Stimulated activated CD4-positive, alpha-beta T cell treated with anti-CD3 and anti-CD28 coated beads, TNF-alpha, amount 100 ng/mL, for 24 hours (primary cell): ENCODE measurements around the gene TRIM8.

Source experiments
- DNase-seq, 3 experiments: peaks; one replicate each; pipeline ENCODE4 v3.0.0-alpha.2; 2020; ENCODE audit warnings: low read depth in 3 of 3

TRIM8 gene, protein sequence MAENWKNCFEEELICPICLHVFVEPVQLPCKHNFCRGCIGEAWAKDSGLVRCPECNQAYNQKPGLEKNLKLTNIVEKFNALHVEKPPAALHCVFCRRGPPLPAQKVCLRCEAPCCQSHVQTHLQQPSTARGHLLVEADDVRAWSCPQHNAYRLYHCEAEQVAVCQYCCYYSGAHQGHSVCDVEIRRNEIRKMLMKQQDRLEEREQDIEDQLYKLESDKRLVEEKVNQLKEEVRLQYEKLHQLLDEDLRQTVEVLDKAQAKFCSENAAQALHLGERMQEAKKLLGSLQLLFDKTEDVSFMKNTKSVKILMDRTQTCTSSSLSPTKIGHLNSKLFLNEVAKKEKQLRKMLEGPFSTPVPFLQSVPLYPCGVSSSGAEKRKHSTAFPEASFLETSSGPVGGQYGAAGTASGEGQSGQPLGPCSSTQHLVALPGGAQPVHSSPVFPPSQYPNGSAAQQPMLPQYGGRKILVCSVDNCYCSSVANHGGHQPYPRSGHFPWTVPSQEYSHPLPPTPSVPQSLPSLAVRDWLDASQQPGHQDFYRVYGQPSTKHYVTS

DNA sequence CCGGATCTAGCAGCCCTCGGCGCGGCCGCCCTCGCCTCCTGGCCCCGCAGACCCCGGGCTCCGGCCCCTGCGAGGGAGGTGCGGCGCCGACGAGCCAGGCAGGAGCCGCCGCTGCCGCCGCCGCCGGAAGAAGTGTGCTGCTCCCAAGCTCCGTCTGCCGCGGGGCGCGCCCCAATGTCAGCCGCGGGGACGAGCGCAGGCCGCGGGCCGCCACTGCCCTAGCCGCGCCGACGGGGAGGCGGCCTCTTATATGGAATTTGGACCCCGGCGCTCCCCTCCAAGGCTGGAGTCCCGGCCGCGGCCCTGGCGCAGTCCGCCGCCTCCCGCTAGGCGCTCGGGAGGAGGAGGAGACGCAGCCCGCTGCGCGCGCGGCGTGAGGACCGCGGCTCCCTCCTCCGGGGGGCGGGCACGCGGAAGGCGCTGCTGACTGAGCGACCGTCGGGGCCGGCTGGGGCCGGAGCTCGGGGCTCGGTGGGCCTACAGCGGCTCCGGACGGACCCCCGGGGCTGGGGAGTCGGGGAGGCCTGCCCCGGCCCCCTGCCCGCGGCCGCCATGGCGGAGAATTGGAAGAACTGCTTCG, at the start of gene TRIM8:
Gene TRIM8, plus strand, starts transcription at position 414 of the 580 bp plus-strand sequence. Its CDS starts 139 bp downstream, at position 553.
- peak in 2 of 3 experiments; percentile 36 to 54 for DNase-seq

DNA sequence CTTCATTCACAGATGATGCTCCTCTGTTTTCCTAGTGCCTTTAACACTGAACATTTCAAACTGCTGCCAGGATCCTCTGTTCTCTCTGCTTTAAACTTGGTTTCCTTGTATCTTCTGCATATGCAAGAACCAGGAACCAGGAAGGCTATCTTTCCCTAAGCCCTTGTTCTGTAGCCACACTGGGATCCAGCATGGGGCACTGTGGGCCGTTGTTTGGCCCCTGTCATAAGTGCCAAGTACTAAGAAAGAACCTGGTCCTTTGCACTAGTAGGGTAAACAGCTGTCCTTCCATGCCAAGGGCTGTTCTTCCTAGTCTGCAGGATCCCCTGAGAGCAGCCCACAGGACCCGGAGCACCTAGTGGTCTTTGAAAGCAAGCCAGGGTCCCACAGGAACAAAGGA, 49.0 kb upstream of the TRIM8 start:
- no peak for DNase-seq

DNA sequence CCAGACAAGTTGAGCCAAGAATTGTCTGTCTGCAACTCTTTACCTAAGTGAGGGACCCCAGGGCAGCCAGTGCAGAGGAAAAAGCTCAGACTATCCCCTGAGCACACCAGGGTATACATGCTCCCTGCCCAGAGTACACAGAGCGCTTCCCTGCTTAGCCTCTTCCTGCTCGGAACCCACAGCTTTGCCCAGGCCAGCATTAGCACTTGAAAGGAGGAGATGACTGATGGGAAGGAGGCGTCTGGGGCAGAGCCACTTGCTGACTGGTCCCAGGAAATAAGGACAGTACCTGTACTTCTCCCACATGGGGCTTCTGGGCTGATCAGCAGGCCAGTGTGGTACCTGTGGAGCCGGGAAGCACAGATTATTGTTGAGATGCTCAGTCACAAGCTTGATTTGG, 48.4 kb upstream of the TRIM8 start:
- no peak for DNase-seq

DNA sequence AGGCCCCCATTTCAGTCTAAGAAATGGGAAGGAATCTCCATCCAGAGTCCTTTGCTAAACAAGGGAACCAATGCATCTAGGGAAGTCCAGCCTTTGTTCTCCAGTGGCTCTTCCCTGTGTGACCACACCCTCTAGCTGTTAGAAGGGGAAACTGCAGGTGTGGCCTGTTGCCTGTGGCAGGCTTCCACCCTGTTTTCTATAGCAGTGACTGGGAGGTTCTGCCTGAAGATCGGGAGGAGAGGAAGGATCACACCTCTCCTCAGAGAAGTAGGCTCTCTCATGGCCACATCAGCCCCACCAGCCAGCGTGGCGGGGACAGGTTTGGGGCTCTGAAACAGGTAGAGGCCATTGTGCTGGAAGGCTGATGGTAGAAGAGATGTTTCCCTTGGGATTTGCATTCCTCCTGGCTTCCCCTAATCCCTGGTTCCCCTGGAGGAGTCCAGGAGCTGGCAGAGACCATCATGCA, 47.7 kb upstream of the TRIM8 start:
- peak in 1 of 3 experiments; percentile 24 for DNase-seq

DNA sequence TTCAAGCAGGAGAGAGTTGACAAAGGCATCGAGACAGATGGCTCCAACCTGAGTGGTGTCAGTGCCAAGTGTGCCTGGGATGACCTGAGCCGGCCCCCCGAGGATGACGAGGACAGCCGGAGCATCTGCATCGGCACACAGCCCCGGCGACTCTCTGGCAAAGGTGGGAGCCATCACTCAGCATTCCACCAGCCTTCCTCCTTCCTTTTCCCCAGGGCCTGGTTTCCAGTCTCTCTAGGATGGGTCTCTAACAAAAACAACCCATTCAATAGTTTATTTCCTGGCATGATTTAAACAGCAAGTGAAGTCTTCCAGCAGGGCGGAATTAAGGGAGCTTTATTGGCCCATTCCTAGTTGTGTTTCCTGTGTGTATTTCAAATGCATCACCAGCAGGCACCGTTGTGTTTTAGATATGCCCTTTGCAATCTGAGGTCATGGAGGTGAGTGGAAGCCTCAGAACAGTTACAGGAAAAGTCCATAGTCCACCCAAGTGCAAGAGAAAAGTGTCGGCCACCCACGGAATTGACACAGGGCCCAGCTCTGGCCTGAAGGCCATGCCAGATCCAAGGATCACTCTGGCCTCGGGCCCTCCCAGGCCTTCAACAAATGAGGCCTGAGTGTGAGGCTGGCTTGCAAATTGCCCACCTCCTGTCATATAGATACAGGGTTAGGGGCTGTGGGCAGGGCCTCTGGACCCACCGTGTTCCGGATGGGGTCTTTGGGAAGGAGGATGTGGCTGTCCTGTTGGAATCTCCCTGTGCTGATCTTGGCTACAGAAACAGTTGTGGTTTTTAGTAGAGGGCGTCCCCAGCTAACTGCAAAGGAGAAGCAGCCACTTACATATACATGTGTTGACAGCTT, 46.9 kb upstream of the TRIM8 start:
- no peak for DNase-seq

DNA sequence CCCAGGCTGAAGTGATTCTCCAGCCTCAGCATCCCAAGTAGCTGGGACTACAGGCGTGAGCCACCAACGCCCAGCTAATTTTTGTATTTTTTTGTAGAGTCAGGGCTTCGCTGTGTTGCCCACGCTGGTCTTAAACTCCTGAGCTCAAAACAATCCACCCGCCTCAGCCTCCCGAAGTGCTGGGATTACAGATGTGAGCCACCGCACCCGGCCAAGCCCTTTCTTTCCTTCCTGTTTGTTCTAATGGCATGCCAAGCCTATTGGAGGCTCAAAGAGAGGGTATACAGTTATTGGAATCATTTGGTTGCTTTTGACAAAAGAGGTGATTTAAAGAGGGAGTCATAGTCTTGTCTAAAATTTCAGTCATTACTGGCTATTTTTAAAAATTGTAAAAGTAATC, 46.0 kb upstream of the TRIM8 start:
- no peak for DNase-seq

DNA sequence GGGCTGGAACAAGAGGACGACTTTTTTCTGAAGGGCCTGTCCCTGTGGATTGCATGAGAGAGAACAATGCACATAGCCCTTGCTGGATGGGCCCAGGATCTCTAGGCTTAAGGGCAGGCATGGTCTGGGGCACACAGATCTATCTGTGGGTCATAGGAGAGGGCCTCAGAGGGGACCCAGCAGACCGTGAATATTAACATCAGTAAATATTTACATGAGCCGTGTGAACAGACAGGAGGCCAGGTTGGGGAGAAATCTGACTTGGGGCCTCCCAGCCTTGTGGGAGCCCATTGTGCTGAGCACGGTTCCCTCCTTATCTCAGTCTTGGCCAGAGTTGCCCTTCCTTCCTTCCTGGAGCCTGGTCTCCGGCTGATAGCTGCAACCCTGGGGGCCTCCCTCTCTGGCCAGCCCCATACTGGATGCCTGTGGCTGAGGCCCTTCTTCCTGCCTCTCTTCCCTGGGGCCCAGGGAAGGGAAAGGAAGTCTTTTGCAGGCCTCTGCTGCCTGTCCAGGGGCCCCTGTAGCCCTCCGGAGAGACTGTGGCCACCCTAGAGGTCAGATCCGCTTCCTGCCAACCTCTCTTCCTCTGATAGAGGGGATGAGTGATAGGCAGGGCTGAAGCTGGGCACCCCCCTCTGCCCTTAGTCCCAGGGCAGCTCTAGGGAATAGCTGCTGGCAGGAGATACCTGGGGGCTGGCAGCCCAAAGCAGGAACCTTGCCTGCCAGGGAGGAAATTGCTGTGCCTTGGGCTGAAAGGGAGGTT, 44.5 kb upstream of the TRIM8 start:
- no peak for DNase-seq

DNA sequence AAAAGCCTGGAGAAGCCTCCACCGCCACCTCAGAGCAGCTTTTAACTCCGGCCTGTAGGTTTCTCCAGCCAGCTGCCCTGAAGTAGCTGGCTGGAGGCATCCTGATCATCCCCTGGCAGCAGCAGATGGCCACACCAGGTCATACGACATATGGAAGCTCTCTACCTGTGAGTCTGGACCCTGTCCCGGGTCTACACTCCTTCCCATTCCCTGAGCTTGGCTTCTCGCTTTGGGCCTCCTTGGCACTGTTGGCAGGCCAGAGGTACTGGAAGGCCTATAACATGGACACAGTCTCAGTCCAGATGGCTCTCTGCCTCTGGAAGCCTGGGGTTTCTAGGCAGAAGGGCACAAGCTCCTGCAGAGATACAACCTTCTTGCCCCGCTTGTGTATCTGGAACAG, 43.5 kb upstream of the TRIM8 start:
- DNase-seq: no peak

DNA sequence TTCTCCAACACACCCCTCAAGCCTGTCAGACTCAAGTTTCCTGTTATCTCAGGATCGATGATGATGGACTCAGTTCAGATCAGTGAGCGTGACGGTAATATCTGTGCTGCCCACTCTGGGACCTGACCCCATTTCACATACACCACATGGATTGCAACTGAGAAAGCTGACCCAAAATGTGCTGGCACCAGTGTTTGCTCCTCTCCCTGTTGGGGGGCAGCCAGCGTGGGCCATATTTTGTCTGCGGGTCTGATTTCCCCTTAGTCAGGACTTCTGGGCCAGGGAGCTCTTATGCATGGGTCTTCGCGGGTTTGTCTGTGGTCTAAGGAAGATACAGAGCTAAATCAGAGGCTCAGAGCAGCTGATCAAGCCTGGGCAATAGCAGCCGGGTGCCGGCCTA, 42.6 kb upstream of the TRIM8 start:
- no peak for DNase-seq

DNA sequence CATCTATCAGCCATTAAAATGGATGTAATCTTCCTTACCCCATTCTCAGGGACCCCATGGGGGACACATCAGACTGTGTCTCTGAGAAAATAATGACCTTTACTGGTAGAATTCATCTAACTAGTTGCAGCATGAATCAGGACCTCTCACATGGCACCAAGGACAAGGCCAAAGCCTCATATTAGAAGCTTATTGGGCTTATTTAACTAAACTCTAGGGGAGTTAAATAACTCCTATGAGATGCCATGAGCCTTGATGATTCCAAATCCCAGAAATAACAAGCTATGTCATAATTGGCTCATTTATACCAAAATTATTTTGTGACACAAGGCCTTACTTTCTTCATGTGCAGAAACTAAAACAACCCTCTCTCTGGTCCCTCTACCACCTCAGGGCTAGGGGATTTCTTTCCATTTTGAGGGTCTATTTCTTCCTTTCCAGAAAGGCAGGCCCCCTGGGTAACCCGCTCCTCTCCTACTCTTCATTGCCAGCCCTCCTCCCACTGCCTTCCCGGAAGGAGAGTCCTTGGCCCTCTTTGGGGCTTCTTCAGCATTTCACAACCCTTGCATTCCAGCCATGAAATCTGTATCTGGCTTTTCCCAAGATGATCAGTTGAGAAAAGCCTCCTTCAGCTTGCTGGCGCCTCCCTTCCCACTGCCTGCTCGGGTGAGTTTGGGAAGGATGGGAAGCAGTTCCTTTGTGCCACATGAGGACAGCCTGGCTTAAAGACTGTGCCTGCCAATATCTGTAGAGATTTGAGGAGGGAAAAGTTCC, 41.8 kb upstream of the TRIM8 start:
- DNase-seq: no peak

DNA sequence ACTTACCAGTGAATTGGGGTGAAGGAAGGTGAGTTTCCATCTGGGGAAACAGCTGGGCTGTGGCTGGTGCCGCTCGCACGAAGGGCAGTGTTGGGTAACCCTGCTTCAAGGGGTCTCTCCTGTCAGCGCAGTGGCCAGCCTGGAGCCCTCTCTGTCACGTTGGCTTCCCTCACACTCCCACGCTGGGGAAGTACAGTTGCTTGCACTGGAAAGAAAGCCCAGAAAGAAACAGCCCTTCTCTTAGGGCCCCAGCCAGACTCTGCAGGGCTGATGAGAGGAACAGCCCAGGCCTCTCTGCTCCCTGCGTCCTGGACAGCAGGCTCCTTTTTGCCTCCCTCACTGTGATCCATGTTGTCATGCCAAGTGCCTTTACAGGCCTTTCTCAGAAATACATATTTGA, 40.3 kb upstream of the TRIM8 start:
- no peak for DNase-seq

DNA sequence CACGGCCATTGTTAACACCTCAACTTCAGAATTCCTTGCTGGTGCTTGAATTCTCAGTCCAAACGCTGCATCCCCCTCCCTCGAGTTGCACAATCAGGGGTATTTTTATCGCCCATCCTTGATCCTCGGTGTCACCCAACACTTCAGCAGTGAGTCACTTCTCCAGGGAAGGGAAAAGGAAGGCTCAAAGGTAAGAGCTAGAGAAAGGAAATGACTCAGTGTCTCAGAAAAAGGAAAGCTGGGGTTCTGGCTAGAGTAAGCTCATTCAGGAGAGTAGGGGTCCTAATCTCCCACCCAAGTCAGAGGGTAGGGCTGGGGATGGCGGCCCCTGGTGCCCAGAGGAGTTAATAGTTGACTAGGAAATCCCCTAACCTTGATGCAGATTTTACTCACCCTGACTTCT, 39.8 kb upstream of the TRIM8 start:
- DNase-seq: no peak

DNA sequence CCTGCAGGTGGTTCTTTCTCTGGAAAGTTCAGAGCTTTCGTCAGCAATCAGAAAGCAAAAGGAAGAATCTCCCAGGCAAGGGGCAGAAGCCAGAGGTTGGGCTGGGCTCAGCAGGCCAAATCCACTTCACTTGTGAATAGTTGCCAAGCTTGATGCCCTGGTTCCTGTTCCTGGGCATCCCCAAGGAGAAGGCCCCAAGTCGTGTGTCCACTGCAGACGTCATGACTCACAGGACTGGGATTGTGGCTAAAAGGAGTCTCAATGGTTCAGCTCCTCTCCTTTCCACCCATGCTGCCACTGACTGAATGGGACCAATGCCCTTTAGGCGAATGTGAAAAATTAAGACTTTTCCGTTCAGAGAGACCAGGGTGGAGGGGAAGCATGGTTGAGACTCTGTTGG, 38.6 kb upstream of the TRIM8 start:
- no peak for DNase-seq

DNA sequence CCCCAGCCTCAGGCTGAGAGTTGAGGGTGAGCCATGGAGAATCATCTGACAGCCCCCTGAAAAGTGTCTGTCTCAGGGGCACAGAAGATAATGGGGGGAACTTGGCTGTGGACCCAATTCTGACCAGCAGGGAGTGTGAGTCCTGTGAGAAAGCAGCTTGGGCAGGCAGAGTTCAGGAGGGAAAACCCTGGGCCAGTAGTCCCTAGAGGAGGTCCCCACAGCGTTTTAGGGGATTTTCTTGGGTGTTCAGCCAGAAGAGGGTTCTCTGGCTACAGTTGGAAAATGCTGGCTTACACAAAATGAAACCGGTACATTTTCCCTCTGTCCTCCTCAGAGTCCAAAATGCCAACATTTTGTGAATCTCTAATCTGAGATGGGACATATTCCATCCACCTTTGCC, 35.8 kb upstream of the TRIM8 start:
- DNase-seq: no peak

DNA sequence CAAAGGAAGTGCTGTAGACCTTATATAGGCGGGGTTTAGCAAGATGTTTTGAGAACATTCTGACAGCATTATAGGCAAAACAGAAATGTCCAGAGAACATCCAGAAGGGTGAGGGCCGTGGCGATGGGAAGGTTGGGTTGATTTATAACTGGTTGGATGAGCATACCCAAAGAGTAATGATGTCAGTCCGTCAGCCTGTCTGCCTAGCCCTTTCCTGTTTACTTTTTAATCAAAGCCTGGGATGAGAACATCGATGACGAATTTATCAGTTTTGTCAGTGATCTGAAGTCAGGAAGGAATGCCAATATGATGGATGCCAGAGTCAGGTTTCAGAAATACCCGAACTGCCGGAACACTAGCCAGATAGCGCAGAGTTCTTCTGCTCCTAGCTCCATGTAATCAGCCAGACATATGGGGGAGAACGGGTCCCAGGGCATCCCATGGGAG, 33.8 kb upstream of the TRIM8 start:
- no peak for DNase-seq

DNA sequence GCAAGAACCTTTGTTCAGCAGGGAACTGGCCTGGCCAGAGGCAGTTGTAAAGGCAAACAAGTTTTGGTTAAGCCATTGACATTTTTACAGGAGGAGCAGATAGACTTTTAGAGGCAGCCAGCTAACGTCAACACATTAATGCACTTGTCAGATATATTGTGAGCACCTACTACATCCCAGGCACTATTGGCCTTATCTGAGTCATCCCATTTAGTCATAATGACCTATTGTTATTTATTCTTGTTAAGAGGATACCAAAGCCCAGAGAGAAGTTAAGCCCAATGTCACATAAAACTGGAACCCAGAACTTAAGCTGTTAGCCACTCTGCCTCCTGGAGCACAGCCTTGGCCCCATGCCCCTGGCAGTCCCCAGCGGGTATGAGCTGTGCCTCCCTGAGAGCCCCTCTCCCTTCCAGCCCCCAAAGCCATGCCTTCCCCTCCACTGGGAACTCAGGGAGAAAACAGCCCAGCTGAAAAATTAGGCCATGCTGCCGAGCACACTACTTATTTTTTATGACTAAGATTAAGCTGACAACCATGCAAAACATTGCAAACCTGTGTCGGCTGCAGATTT, 32.7 kb upstream of the TRIM8 start:
- no peak for DNase-seq

DNA sequence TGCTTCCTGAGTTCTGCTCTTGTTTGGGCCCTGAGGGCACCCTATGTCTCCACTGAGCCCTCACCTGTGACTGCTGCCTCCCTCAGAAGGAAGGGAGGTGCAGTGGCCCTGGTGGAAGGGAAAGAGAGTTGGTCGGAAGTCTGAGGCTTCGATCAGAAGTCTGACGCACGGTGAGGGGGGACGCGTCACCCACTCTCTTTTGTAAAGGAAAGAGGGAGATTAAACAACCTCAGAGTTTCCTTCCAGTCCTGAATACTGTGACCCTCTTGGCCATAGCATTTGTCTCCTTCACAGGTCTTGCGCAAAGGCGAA, 31.4 kb upstream of the TRIM8 start:
- DNase-seq: peak in 1 of 3 experiments; percentile 54

DNA sequence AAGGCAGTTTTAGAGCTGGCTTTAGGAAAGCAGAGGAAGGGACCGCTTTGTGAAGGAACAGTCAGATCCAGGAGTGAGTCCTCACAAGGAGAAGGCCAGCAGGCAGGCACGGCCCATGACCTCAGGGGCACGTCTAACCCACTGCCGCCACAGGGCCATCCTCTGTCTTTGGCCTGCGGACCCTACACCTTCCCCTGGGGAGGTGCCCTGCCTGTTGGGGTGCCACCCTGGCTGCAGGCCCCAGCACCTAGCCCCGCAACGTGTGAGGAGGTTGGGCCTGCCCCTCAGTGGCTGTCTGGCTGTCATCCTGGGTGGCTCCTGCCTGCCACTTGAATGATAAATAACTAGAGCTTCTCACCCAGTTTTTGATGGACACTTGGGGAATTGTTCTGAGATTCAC, 31.0 kb upstream of the TRIM8 start:
- DNase-seq: no peak

DNA sequence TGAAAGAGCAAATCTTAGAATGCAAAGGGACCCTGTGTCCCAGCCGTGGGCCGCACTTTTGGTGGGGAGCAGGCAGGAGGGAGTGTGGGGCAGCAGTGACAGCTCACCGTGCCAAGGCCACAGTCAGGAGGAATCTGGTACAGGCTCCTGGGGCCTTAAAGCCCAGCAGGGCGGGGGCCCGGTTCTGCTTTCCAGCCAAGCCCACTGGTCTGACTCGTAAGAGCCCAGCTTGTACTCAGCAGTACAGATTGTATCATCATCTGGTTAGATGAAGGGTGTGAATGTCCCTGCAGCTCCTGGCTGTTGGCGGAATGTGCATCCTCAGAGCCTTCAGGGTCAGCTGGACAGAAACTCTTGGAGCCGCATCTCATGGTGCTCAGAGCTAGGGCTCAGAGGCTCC, 30.5 kb upstream of the TRIM8 start:
- no peak for DNase-seq

DNA sequence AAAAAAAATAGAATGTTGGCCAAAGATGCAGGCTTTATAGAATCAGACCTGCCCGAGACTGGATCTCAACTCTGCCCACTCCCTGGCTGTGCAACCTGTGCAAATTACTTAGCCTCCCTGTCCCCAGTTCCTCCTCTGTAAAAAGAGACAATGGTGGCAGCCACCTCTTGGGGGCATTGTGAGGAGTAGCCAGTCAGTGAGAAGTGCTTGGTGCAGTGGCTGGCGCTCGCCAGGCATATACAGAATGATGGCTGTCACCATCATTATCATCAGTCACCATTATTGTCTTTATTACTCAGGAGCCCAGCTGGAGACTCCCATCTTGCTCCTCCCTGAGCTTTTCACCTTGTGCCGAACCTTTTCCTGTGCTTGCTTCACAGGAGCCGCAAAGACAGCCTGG, 29.4 kb upstream of the TRIM8 start:
- DNase-seq: no peak
